Ovary (tissue), 9 donors: ENCODE data around the gene ZNF281. TPM values are rescaled to one million over a fixed set of nuclear protein-coding genes. Genes with fewer than 3 reads are reported as not detected.

ENCODE experiments used
- DNase-seq, 5 donors: peaks; one replicate each; pipeline ENCODE4 v3.0.0-alpha.2; 2019 to 2020
- H3K27ac ChIP-seq, 2 donors: fragments of 200-600 bp; one replicate each; pipeline versions ENCODE4 v1.5.1 to v1.8.0; 2019 to 2022
- H3K27me3 ChIP-seq: fragments of 200-600 bp; one replicate; pipeline ENCODE4 v1.8.0; 2022
- H3K36me3 ChIP-seq: fragments of 200-600 bp; sonication (generic); one replicate; pipeline ENCODE4 v1.5.1; 2019
- H3K4me1 ChIP-seq: one replicate; pipeline ENCODE4 v1.8.1; 2013; ENCODE audit warnings: mild to moderate bottlenecking, moderate library complexity; ENCODE audit not compliant: insufficient read depth
- H3K4me3 ChIP-seq: fragments of 200-600 bp; sonication (generic); one replicate; pipeline ENCODE4 v1.5.1; 2017
- H3K9me3 ChIP-seq, 2 donors: fragments of 200-600 bp in 1 of 2; sonication (generic) in 1 of 2; one replicate each; pipeline versions ENCODE4 v1.5.1 to v1.8.1; 2013 to 2019; ENCODE audit warnings: mild to moderate bottlenecking in 1 of 2, moderate library complexity in 1 of 2
- CTCF ChIP-seq, 3 donors: fragments of 450-650 bp in 2 of 3; fragments of 200-600 bp in 1 of 3; IDR thresholded peaks; one replicate each; pipeline versions ENCODE4 v1.5.1 to v1.8.0; 2016 to 2022; ENCODE audit warnings: antibody characterized with exemption in 3 of 3, mild to moderate bottlenecking in 1 of 3
- EP300 ChIP-seq: sonication (generic); formaldehyde crosslinking; IDR thresholded peaks from one replicate; pipeline ENCODE4 v1.6.1; 2017; ENCODE audit warnings: antibody characterized with exemption
- POLR2A ChIP-seq: fragments of 450-650 bp; IDR thresholded peaks from one replicate; pipeline ENCODE4 v1.6.1; 2017; ENCODE audit warnings: antibody characterized with exemption, mild to moderate bottlenecking, moderate library complexity
- WGBS, 3 donors: extraction: QIAGEN DNeasy Blood & Tissue Kit in 1 of 3; methylation state at CpG; one replicate each; pipeline versions ENCODE4 v1.1.5 to v1.1.7; 2013 to 2017; 5-methylcytosine and 5-hydroxymethylcytosine counted together
- intact Hi-C, 4 donors: fragments of 100-400 bp; cut with DNase I; formaldehyde crosslinking; loops; one replicate each; pipeline versions ENCODE4 v1.11.0 to v1.15.1; 2022 to 2023
- polyA plus RNA-seq, 2 donors: library from polyadenylated mRNA; stranded (reverse); fragments of 200-250 nt in 1 of 2; fragments of 350-450 nt in 1 of 2; fragmentation: Illumina TruSeq in 1 of 2; extraction: RNeasy Lipid Tissue Mini Kit (QIAGEN cat#74804) in 1 of 2; gene quantifications; one replicate each; pipeline ENCODE4 v1.2.3, GENCODE V29; 2013 to 2014
- total RNA-seq, 7 donors: library from RNA; depleted of rRNA in 2 of 7; stranded (reverse); fragments of >200 nt in 2 of 7; fragmentation: NEBNext Ultra II Directional in 3 of 7; extraction: Animal tissue kit (Norgen Biotek cat#: 25700) in 3 of 7; gene quantifications; one replicate each; pipeline versions ENCODE4 v1.1.0 to v1.2.4, GENCODE V29; 2016 to 2023
- donor health status: DM: no; HTN: no; CAD: no; lungs with moderate emphysema.
- donor health status: DM: no; HTN: no; CAD: no.
- donor health status: Bipolar disorder and iron deficiency.
- donor health status: DM: yes; HTN: yes; CAD: no.
- donor health status: DM: no; HTN: no; CAD: no.
- donor health status: DM: yes; HTN: yes; CAD: no.

ZNF281 gene
- total and polyA plus RNA-seq, 9 donors: 3.7 to 12.4 (median 10.7) TPM

- no peaks in the 10 kb centered on the region for H3K27me3 ChIP-seq
- 84 to 90% (median 85%) methylated on average over 4 of the region's 4 CpGs for WGBS, 3 donors
- no peaks in the 10 kb centered on the region for H3K9me3 ChIP-seq
- H3K4me3 ChIP-seq: no peak overlapping the region
- H3K27ac ChIP-seq: no peak overlapping the region
- no peaks in the 10 kb centered on the region for H3K4me1 ChIP-seq
- no peak for TF ChIP-seq EP300
- no peak for TF ChIP-seq CTCF (IDR thresholded peaks at IDR 0.05)
- TF ChIP-seq POLR2A: no peak
- H3K36me3 ChIP-seq: no peaks in the 10 kb centered on the region
- no peak for DNase-seq
- intact Hi-C loops: no loop called here
Measured at GRCh38 chr1:200444478-200444877, 34.6 kb upstream of the ZNF281 start.

DNA sequence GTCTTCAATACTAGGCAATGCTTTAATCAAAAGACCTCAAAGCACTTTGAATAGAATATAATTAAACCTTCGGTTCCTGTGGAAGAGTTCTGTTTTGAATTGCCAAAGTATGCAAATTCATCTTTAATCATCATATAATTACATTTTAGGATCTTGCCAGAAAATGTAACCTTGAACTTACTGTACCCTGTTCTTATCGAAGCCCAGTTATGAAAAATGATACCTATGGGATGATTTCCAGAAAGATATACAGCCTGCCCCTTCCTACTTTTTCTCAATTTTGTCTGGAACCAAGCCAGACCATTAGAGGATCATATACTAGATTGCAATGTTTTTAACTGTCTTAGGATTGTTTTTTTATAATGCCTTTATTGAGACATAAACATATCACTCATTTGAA, 34.0 kb upstream of the ZNF281 start:
- no peak for TF ChIP-seq CTCF (IDR thresholded peaks at IDR 0.05)
- no peak for TF ChIP-seq POLR2A
- no peak for TF ChIP-seq EP300
- Histone ChIP-seq H3K9me3 (no peaks in the 10 kb centered on the region), H3K27me3 (no peaks in the 10 kb centered on the region), H3K36me3 (no peaks in the 10 kb centered on the region), H3K27ac (no peak overlapping the region), H3K4me3 (no peak overlapping the region), H3K4me1 (no peaks in the 10 kb centered on the region)
- 5 to 13% (median 13%) methylated on average over 2 of the region's 2 CpGs for WGBS, 3 donors
- intact Hi-C loops: no loop called here
- DNase-seq: no peak

DNA sequence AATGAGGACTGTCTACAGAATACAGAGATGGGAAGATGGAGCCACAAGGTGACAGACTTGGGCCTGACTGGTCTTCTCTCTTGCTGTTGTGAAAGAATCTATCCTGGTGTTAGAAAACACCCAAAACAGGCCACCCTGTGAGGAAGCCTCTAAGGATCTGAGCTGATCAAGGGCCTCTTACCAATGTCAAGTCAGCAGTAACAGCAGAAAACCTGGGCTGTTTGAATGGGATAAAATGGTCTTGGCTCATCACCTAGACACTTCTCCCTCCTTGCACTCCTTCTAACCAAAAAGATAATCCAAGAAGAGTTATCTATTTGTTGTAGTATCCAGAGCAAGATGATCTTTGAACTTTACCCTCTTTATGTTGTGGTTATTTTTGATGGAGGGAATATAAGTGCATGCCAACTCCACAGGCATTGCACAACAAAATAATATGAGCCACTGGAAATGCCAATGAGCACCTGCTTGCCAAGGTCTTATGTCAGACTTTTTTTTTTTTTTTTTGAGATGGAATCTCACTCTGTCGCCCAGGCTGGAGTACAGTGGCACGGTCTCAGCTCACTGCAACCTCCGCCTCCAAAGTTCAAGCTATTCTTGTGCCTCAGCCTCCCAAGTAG, 32.8 kb upstream of the ZNF281 start:
- no peaks in the 10 kb centered on the region for H3K36me3 ChIP-seq
- intact Hi-C loops: no loop called here
- H3K4me3 ChIP-seq: no peak overlapping the region
- TF ChIP-seq CTCF (IDR thresholded peaks at IDR 0.05): no peak
- TF ChIP-seq EP300: no peak
- TF ChIP-seq POLR2A: no peak
- no peak for DNase-seq
- no peaks in the 10 kb centered on the region for H3K4me1 ChIP-seq
- H3K27ac ChIP-seq: no peak overlapping the region
- H3K27me3 ChIP-seq: no peaks in the 10 kb centered on the region
- WGBS, 3 donors: 95 to 96% (median 95%) methylated on average over 3 of the region's 3 CpGs
- H3K9me3 ChIP-seq: no peaks in the 10 kb centered on the region

DNA sequence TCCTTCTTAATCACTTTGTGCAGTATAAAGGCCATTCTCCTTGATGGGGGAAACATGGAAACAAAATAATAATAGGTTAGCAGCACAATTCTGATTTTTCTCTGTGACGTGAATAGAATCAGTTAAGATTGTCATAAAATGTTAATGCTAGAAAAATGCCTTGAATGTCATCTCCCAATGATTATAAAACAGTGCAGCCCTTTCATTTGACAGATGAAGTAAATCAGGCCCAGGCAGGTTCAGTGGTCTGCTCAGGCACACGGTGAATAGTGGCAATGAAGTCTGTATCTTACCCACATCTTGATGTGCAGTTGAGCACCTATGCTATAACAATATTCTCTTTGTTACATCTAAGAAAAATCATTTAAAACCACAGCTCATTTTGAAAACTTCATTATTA, 32.2 kb upstream of the ZNF281 start:
- Histone ChIP-seq H3K4me3 (no peak overlapping the region), H3K9me3 (no peaks in the 10 kb centered on the region), H3K4me1 (no peaks in the 10 kb centered on the region), H3K27me3 (no peaks in the 10 kb centered on the region), H3K27ac (no peak overlapping the region), H3K36me3 (no peaks in the 10 kb centered on the region)
- intact Hi-C loops: no loop called here
- TF ChIP-seq POLR2A: no peak
- no peak for TF ChIP-seq CTCF (IDR thresholded peaks at IDR 0.05)
- no peak for TF ChIP-seq EP300
- no peak for DNase-seq
- 77 to 84% (median 80%) methylated on average over 2 of the region's 2 CpGs for WGBS, 3 donors
